Measurements from ENCODE around the gene P2RX6. TPM values are rescaled to one million over a fixed set of nuclear protein-coding genes. Genes with fewer than 3 reads are reported as not detected.
"Not testable (repeated sequence)": the region's sequence is repeated elsewhere in the genome, so short reads cannot be mapped to it uniquely, and the experiment has no call there.

Gene P2RX6
- total and polyA plus RNA-seq, 8 donors: 0.20 to 2.4 (median 1.8) TPM

DNA sequence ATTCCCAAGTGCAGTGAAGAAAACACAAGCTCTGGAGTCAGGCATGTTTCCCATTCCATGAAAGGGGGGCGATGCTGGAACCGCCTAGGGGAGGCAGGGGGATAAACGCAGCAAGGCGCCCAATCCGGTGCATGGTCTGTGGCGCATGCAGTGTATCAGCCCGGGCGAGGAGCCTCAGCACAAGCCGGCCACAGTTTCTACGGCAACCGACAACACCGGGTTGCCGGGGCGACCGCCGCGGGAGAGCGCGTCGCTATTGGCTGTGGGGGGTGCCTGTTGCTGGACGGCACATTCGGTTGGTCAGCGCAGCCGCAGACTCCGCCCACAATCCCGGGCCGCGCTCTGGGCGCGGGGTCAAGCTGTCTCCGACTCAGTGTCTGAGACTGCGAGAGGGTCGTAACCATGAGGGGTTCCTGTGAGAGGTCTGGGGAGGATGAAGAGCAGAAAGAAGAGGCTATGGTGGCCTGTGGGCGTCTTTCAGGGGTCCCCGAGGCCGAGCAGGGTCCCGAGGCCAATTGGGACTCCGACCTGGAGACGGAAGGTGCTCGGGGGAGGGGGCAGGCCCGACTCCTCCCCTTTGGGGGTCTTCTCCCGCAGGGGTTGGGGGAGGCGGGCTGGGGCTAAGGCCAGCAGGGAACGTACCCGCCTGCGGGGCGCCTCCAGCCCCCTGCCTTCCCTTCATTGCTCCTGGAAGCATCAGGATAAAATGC is 30.8 kb downstream of the P2RX6 start, which contains the start of gene LRRC74B:
Gene LRRC74B (plus strand): TSS at position 362 of the 710 bp plus-strand sequence. CDS start 41 bp downstream, at position 403.
- H3K36me3 ChIP-seq: no peaks in the 10 kb centered on the region
- peaks cover 7 to 13% of the 10 kb centered on the region in 2 donors for H3K4me1 ChIP-seq
- peak within 1 kb of the TSS in 1 of 2 donors; percentile 23 for H3K27ac ChIP-seq
- ATAC-seq (peak; percentile 97), DNase-seq (peak; percentile 87 to 95 (median 91))
- peaks cover 0 to 34% of the 10 kb centered on the region in 2 donors for H3K27me3 ChIP-seq
- H3K4me3 ChIP-seq: peak within 1 kb of the TSS; percentile 13 to 31
- intact Hi-C loops (cut with DNase I): no loop called here
- no peaks in the 10 kb centered on the region for H3K9me3 ChIP-seq
- TF ChIP-seq, protein P1, sequence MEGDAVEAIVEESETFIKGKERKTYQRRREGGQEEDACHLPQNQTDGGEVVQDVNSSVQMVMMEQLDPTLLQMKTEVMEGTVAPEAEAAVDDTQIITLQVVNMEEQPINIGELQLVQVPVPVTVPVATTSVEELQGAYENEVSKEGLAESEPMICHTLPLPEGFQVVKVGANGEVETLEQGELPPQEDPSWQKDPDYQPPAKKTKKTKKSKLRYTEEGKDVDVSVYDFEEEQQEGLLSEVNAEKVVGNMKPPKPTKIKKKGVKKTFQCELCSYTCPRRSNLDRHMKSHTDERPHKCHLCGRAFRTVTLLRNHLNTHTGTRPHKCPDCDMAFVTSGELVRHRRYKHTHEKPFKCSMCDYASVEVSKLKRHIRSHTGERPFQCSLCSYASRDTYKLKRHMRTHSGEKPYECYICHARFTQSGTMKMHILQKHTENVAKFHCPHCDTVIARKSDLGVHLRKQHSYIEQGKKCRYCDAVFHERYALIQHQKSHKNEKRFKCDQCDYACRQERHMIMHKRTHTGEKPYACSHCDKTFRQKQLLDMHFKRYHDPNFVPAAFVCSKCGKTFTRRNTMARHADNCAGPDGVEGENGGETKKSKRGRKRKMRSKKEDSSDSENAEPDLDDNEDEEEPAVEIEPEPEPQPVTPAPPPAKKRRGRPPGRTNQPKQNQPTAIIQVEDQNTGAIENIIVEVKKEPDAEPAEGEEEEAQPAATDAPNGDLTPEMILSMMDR (IDR thresholded peaks at IDR 0.05): no peak

DNA sequence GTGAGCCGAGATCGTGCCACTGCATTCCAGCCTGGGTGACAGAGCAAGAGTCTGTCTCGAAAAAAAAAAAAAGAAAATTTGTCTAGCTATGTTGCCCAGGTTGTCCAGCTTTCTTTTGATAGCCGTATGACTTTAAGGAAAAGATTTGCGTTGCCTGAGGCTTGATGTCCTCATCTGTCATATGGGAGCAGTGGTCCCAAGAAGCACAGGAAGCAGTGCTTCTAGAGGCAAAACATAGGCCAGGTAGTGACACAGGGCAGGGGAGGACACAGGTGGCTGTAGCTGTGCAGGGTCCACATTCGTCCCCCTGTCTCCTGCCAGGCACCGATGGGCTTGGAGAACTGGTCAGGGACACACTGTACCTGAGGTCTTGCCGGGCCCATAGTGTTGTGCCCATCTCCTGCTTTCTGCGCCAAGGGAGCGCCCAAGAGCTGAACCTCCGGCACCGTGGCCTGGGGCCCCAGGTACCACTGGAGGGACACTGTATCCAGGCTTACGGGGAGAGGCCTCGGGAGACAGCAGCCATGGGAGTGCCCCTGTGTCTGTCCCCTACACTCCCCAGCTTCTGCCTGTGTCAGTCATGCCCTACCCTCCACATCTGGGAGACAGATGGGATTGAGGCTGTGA is 32.2 kb downstream of the P2RX6 start:
- ATAC-seq: no peak
- Histone ChIP-seq H3K4me1 (peaks cover 7 to 13% of the 10 kb centered on the region in 2 donors), H3K4me3 (no peak overlapping the region), H3K27ac (no peak overlapping the region), H3K9me3 (no peaks in the 10 kb centered on the region), H3K36me3 (no peaks in the 10 kb centered on the region), H3K27me3 (peaks cover 0 to 34% of the 10 kb centered on the region in 2 donors)
- DNase-seq: peak in 1 of 4 donors; percentile 59
- TF ChIP-seq, protein P1 (IDR thresholded peaks at IDR 0.05): no peak
- intact Hi-C loops (cut with DNase I): no loop called here

DNA sequence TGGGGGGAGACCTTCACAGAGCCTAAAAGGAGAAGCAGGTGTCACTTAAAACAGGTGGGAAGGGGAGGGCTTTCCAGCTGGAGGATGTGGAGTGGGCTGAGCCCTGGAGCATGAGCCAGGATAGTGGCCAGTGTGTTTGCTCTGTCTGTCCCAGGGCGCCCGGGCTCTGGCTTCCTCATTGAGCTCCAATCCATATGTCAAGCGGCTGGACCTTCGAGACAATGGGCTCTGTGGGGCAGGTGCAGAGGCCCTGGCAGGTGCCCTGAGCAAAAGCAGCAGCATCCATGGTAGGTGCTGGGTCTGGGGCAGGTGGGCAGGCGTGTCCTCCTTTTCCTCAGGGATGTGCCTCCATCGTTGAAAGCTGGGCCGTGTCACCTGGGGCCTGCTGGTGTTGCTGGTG is 32.8 kb downstream of the P2RX6 start:
- Histone ChIP-seq H3K4me3 (no peak overlapping the region), H3K9me3 (no peaks in the 10 kb centered on the region), H3K27me3 (peaks cover 0 to 31% of the 10 kb centered on the region in 2 donors), H3K27ac (no peak overlapping the region), H3K36me3 (no peaks in the 10 kb centered on the region), H3K4me1 (peaks cover 7 to 13% of the 10 kb centered on the region in 2 donors)
- DNase-seq: peak in 1 of 4 donors; percentile 65
- TF ChIP-seq, protein P1 (IDR thresholded peaks at IDR 0.05): no peak
- ATAC-seq: no peak
- intact Hi-C loops (cut with DNase I): no loop called here

DNA sequence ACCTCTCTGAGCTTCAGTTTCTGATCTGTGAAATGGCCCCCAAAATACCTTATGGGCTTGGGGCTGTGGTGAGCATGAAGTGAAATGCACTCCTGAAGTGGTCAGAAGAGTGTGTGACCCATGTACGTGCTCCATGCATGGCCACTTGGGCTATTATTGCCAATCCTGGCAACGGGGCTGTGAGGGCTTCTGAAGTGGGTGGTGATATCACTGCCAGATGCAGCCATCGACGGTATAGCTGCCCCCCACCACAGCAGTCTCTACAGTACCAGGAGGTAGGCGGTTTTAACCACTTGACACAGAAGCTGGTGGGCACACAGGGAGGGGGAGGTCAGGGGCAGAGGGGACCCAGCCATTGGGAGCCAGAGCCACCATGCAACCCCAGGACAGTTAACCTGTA is 33.5 kb downstream of the P2RX6 start:
- ATAC-seq; H3K9me3 ChIP-seq; intact Hi-C loops (cut with DNase I); H3K36me3 ChIP-seq; H3K4me3 ChIP-seq; H3K27ac ChIP-seq: not testable (repeated sequence)
- peak in 1 of 4 donors; percentile 23 for DNase-seq
- peaks cover 0 to 23% of the 10 kb centered on the region in 2 donors for H3K27me3 ChIP-seq
- peaks cover 7 to 13% of the 10 kb centered on the region in 2 donors for H3K4me1 ChIP-seq

DNA sequence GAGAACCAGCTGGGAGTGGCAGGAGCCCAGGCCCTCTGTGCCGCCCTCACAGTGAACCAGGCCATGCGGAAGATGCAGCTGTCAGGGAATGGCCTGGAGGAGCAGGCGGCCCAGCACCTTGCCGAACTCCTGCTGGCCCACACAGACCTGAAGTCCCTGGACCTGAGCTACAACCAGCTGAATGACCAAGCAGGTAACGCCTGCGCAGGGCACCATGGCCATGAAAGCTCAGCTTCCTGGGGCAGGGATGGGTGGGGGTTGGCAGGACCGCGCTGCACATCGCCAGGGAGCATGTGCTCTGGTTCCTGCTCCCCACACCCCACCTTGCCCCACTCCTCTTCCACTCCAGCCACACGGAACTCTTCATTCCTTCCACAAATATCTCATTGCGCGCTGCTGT is 34.0 kb downstream of the P2RX6 start:
- Histone ChIP-seq H3K4me1 (peaks cover 7 to 13% of the 10 kb centered on the region in 2 donors), H3K27me3 (peaks cover 0 to 18% of the 10 kb centered on the region in 2 donors)
- H3K27ac ChIP-seq; H3K9me3 ChIP-seq; intact Hi-C loops (cut with DNase I); H3K36me3 ChIP-seq; ATAC-seq; DNase-seq; H3K4me3 ChIP-seq: not testable (repeated sequence)

DNA sequence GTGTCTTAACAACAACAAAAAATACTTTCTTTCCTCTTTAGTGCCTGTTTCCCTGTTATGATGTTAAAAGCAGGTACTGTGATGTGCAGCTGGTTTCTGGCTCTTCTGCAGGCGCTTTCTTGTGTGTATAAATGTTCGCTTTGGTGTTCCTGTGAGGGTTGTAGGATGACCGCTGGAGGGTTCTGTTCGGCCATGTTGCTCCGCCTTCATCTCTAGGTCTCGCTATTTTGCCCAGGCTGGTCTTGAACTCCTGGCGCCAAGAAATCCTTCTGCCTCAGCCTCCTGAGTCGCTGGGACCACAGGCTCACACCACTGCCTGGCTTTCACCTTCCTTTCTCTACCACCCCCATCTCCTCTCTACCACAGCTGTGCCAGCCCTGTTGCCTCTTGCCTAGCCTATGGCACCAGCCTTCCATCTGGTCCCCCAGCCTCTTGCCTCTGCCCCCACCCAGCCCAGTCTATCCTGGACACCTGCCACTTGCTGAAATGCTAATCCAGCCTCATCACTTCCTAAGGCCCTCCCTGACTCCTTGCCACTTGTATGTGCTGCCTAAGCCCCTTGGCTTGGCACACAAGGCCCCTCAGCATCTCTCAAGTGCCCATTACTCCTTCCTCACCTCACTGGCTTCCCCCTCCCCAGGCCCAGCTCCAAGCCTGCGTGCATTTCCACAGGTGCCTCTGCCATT is 36.3 kb downstream of the P2RX6 start:
- Histone ChIP-seq H3K27me3 (peaks cover 0 to 13% of the 10 kb centered on the region in 2 donors), H3K36me3 (no peaks in the 10 kb centered on the region), H3K4me1 (no peaks in the 10 kb centered on the region), H3K27ac (no peak overlapping the region), H3K4me3 (no peak overlapping the region), H3K9me3 (no peaks in the 10 kb centered on the region)
- TF ChIP-seq, protein P1 (IDR thresholded peaks at IDR 0.05): no peak
- DNase-seq (no peak), ATAC-seq (no peak)
- intact Hi-C loops (cut with DNase I): no loop called here

Measured in left lung (tissue), 10 donors.